Neural cell (in vitro differentiated cells): ENCODE measurements around the gene NCOR1. TPM values are rescaled to one million over a fixed set of nuclear protein-coding genes. Genes with fewer than 3 reads are reported as not detected.

Experiments used
- H2AFZ ChIP-seq: fragments of 200-600, 300-800 bp; sonication (generic), shearing (Covaris generic); 2 replicates; pipeline ENCODE4 v1.6.0; 2014; ENCODE audit warnings: low read depth, mild to moderate bottlenecking, antibody characterized with exemption, low read length, moderate library complexity
- H3F3A ChIP-seq: fragments of 200-600 bp; shearing (Covaris generic); 2 replicates; pipeline ENCODE4 v1.6.1; 2016; ENCODE audit warnings: mild to moderate bottlenecking, moderate library complexity, mixed read lengths, antibody characterized with exemption, low read length; ENCODE audit not compliant: insufficient read depth, poor library complexity, severe bottlenecking
- H3K27ac ChIP-seq: fragments of 200-600, 300-800 bp; sonication (generic), shearing (Covaris generic); 2 replicates; pipeline ENCODE4 v1.5.1; 2014; ENCODE audit warnings: mild to moderate bottlenecking, low read length, moderate library complexity
- H3K27me3 ChIP-seq: fragments of 300-800, 200-600 bp; sonication (generic), shearing (Covaris generic); 2 replicates; pipeline ENCODE4 v1.6.0; 2014; ENCODE audit warnings: mild to moderate bottlenecking, low read depth, low read length, moderate library complexity; ENCODE audit not compliant: insufficient read depth
- H3K36me3 ChIP-seq: fragments of 300-800, 200-600 bp; sonication (generic), shearing (Covaris generic); 2 replicates; pipeline ENCODE4 v1.5.1; 2014; ENCODE audit warnings: mild to moderate bottlenecking, antibody characterized with exemption, low read length, moderate library complexity; ENCODE audit not compliant: insufficient read depth
- H3K4me2 ChIP-seq: fragments of 300-800, 200-600 bp; sonication (generic), shearing (Covaris generic); 2 replicates; pipeline ENCODE4 v1.6.0; 2014; ENCODE audit warnings: mild to moderate bottlenecking, low read length
- H3K4me3 ChIP-seq: fragments of 300-800, 200-600 bp; sonication (generic), shearing (Covaris generic); 2 replicates; pipeline ENCODE4 v1.5.1; 2014; ENCODE audit warnings: mild to moderate bottlenecking, low read length, moderate library complexity
- H3K79me2 ChIP-seq: fragments of 200-600 bp; shearing (Covaris generic); replicated peaks from 2 replicates; pipeline ENCODE4 v1.6.0; 2014; ENCODE audit warnings: mild to moderate bottlenecking, low read length, moderate library complexity; ENCODE audit not compliant: insufficient read depth
- H3K9ac ChIP-seq: fragments of 300-800, 200-600 bp; sonication (generic), shearing (Covaris generic); 2 replicates; pipeline ENCODE4 v1.6.1; 2016; ENCODE audit warnings: mild to moderate bottlenecking, low read length, mixed read lengths
- H3K9me2 ChIP-seq: fragments of 200-600 bp; shearing (Covaris generic); 2 replicates; pipeline ENCODE4 v1.6.1; 2016; ENCODE audit warnings: mild to moderate bottlenecking, low read length, mixed read lengths; ENCODE audit not compliant: insufficient read depth
- H3K9me3 ChIP-seq: fragments of 200-600, 300-800 bp; sonication (generic), shearing (Covaris generic); 2 replicates; pipeline ENCODE4 v1.6.1; 2016; ENCODE audit warnings: mild to moderate bottlenecking, mixed run types, low read length, moderate library complexity, mixed read lengths
- H4K20me1 ChIP-seq: fragments of 200-600 bp; shearing (Covaris generic); 2 replicates; pipeline ENCODE4 v1.6.1; 2016; ENCODE audit warnings: mild to moderate bottlenecking, mixed run types; ENCODE audit not compliant: insufficient read depth
- EP300 ChIP-seq: fragments of 450-650 bp; conservative IDR thresholded peaks from 2 replicates; pipeline ENCODE4 v1.6.1; 2014; ENCODE audit warnings: antibody characterized with exemption, mild to moderate bottlenecking, moderate library complexity; ENCODE audit not compliant: poor library complexity, severe bottlenecking
- EZH2 ChIP-seq: fragments of 200-600, 300-800 bp; shearing (Covaris generic), sonication (generic); IDR thresholded peaks from 2 replicates; pipeline ENCODE4 v1.6.1; 2014; ENCODE audit warnings: antibody characterized with exemption, low read length, borderline replicate concordance, mild to moderate bottlenecking; ENCODE audit not compliant: insufficient read depth, poor library complexity, severe bottlenecking
- MXI1 ChIP-seq: fragments of 450-650 bp; conservative IDR thresholded peaks from 2 replicates; pipeline ENCODE4 v1.6.1; 2014; ENCODE audit warnings: antibody characterized with exemption, mild to moderate bottlenecking; ENCODE audit not compliant: poor library complexity, severe bottlenecking
- POLR2AphosphoS5 ChIP-seq: IDR thresholded peaks from 2 replicates; pipeline ENCODE4 v1.6.1; 2012
- RAD21 ChIP-seq: fragments of 450-650 bp; conservative IDR thresholded peaks from 2 replicates; pipeline ENCODE4 v1.6.1; 2014; ENCODE audit warnings: antibody characterized with exemption, mild to moderate bottlenecking, moderate library complexity
- SMC3 ChIP-seq: fragments of 450-650 bp; conservative IDR thresholded peaks from 2 replicates; pipeline ENCODE4 v1.6.1; 2014; ENCODE audit warnings: antibody characterized with exemption, mild to moderate bottlenecking, moderate library complexity; ENCODE audit not compliant: poor library complexity
- TAF1 ChIP-seq: IDR thresholded peaks from 2 replicates; pipeline ENCODE4 v1.6.1; 2012; ENCODE audit warnings: low read depth
- polyA plus RNA-seq: library from polyadenylated mRNA; depleted of rRNA; stranded (reverse); fragments of >200 nt; gene quantifications from 2 replicates; pipeline ENCODE4 v1.2.3, GENCODE V29; 2014
- TF ChIP-seq, protein P1 (sequence below): IDR thresholded peaks from 2 replicates; pipeline ENCODE4 v1.6.1; 2012; ENCODE audit warnings: borderline replicate concordance
- TF ChIP-seq, protein P2 (sequence below): fragments of 450-650 bp; IDR thresholded peaks from 2 replicates; pipeline ENCODE4 v1.5.1; 2014; ENCODE audit warnings: antibody characterized with exemption, mild to moderate bottlenecking, moderate library complexity; ENCODE audit not compliant: poor library complexity, severe bottlenecking

The NCOR1 gene
- polyA plus RNA-seq, 1 donor from 2014 or later = 26.9 TPM

DNA sequence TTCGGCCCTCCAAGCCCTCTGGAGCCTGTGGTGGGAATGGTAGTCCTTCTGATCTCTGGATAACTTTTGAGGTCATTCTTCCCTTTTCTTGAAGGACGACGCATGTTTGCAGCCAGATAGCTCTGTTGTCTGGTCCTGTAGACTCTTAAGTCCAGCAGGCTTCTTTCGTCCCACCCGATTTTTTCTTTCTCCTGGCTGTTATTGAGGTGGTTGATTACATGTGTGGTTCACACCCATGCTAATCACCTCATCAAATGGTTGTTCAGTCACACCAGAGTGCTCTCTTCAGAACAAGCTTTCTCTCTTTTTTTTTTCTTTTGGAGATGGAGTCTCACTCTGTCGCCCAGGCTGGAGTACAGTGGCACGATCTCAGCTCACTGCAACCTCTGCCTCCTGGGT lies 32.3 kb upstream of the NCOR1 start:
- Histone ChIP-seq H3K4me2 (no peak overlapping the region), H3K4me3 (no peak overlapping the region), H3K9ac (no peak overlapping the region), H3K36me3 (no peaks in the 10 kb centered on the region), H3K9me3 (no peaks in the 10 kb centered on the region), H2AFZ (no peak overlapping the region), H3K27ac (no peak overlapping the region), H3F3A (no peaks in the 10 kb centered on the region), H3K27me3 (no peaks in the 10 kb centered on the region), H3K9me2 (no peaks in the 10 kb centered on the region), H3K79me2 (no peaks in the 10 kb centered on the region), H4K20me1 (no peaks in the 10 kb centered on the region)
- TF ChIP-seq MXI1 (no peak), RAD21 (no peak), EZH2 (no peak), EP300 (no peak), TAF1 (no peak), SMC3 (no peak), POLR2AphosphoS5 (no peak)
- TF ChIP-seq, protein P1, sequence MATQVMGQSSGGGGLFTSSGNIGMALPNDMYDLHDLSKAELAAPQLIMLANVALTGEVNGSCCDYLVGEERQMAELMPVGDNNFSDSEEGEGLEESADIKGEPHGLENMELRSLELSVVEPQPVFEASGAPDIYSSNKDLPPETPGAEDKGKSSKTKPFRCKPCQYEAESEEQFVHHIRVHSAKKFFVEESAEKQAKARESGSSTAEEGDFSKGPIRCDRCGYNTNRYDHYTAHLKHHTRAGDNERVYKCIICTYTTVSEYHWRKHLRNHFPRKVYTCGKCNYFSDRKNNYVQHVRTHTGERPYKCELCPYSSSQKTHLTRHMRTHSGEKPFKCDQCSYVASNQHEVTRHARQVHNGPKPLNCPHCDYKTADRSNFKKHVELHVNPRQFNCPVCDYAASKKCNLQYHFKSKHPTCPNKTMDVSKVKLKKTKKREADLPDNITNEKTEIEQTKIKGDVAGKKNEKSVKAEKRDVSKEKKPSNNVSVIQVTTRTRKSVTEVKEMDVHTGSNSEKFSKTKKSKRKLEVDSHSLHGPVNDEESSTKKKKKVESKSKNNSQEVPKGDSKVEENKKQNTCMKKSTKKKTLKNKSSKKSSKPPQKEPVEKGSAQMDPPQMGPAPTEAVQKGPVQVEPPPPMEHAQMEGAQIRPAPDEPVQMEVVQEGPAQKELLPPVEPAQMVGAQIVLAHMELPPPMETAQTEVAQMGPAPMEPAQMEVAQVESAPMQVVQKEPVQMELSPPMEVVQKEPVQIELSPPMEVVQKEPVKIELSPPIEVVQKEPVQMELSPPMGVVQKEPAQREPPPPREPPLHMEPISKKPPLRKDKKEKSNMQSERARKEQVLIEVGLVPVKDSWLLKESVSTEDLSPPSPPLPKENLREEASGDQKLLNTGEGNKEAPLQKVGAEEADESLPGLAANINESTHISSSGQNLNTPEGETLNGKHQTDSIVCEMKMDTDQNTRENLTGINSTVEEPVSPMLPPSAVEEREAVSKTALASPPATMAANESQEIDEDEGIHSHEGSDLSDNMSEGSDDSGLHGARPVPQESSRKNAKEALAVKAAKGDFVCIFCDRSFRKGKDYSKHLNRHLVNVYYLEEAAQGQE = no peak
- TF ChIP-seq, protein P2, sequence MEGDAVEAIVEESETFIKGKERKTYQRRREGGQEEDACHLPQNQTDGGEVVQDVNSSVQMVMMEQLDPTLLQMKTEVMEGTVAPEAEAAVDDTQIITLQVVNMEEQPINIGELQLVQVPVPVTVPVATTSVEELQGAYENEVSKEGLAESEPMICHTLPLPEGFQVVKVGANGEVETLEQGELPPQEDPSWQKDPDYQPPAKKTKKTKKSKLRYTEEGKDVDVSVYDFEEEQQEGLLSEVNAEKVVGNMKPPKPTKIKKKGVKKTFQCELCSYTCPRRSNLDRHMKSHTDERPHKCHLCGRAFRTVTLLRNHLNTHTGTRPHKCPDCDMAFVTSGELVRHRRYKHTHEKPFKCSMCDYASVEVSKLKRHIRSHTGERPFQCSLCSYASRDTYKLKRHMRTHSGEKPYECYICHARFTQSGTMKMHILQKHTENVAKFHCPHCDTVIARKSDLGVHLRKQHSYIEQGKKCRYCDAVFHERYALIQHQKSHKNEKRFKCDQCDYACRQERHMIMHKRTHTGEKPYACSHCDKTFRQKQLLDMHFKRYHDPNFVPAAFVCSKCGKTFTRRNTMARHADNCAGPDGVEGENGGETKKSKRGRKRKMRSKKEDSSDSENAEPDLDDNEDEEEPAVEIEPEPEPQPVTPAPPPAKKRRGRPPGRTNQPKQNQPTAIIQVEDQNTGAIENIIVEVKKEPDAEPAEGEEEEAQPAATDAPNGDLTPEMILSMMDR = no peak

DNA sequence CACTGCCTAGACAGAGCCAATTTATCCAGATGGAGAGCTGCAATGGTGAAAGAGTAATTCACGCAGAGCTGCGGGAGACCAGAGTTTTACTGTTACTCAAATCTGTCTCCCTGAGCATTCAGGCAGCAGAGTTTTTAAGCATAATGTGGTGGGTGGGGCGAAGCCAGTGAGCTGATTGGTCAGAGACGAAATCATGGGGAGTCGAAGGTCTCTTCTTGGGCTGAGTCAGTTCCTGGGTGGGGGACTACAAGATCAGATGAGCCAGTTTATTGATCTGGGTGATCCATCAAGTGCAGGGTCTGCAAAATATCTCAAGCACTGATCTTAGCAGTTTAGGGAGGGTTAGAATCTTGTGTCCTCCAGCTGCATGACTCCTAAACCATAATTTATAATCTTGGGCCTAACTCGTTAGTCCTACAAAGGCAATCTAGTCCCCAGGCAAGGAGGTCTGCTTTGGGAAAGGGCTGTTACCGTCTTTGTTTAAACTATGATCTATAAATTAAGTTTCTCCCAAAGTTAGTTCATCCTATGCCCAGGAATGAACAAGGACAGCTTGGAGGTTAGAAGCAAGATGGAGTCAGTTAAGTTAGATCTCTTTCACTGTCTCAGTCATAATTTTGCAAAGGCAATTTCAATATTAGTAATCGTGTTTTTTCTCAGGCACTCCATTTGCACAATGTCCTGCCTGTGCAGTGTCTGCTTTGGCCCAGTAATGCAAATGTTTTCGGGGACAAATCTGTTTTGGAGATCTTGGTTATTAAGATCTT lies 28.6 kb upstream of the NCOR1 start:
- no peaks in the 10 kb centered on the region for H3K9me3 ChIP-seq
- no peaks in the 10 kb centered on the region for H3K9me2 ChIP-seq
- no peaks in the 10 kb centered on the region for H3K27me3 ChIP-seq
- no peaks in the 10 kb centered on the region for H3F3A ChIP-seq
- H3K27ac ChIP-seq = no peak overlapping the region
- H3K4me2 ChIP-seq = no peak overlapping the region
- no peak overlapping the region for H2AFZ ChIP-seq
- H4K20me1 ChIP-seq = no peaks in the 10 kb centered on the region
- H3K4me3 ChIP-seq = no peak overlapping the region
- H3K79me2 ChIP-seq = no peaks in the 10 kb centered on the region
- TF ChIP-seq EP300 (no peak), SMC3 (no peak), POLR2AphosphoS5 (no peak), RAD21 (no peak), MXI1 (no peak), TAF1 (no peak), EZH2 (no peak)
- TF ChIP-seq, protein P1 = no peak
- TF ChIP-seq, protein P2 = no peak
- no peaks in the 10 kb centered on the region for H3K36me3 ChIP-seq
- no peak overlapping the region for H3K9ac ChIP-seq
